B cell (primary cell): Measurements from ENCODE around the gene CCDC78. TPM values are rescaled to one million over a fixed set of nuclear protein-coding genes. Genes with fewer than 3 reads are reported as not detected.

ENCODE experiments used
- ATAC-seq: fragments of 200-7000 bp; cut with Tn5 transposase; one replicate; pipeline ENCODE4 v1.10.0; 2021; ENCODE audit warnings: low read depth, mild to moderate bottlenecking, moderate number of reproducible peaks, moderate library complexity
- CTCF ChIA-PET: fragments of 350-600 bp; sonication (Branson Sonifier 250); formaldehyde crosslinking; loops from one replicate; lab custom pipeline; 2021; ENCODE audit warnings: antibody characterized with exemption, inconsistent platforms; lab: Charles Lee
- POLR2A ChIA-PET: fragments of 350-600 bp; sonication (Branson Sonifier 250); formaldehyde crosslinking; loops from one replicate; lab custom pipeline; 2021; ENCODE audit warnings: antibody characterized with exemption; lab: Charles Lee
- DNase-seq: peaks from one replicate; pipeline ENCODE4 v3.0.0; 2013
- H2AFZ ChIP-seq: 2 replicates; pipeline ENCODE4 v1.6.1; 2012; ENCODE audit warnings: mild to moderate bottlenecking, low read depth, low read length; ENCODE audit not compliant: insufficient read depth, poor library complexity, severe bottlenecking
- H3K27ac ChIP-seq, 2 donors: 1 replicate in 1 of 2; 2 replicates in 1 of 2; pipeline ENCODE4 v1.5.1; 2012 to 2013; ENCODE audit warnings: low read length in 2 of 2, mild to moderate bottlenecking in 2 of 2, moderate library complexity in 1 of 2
- H3K27me3 ChIP-seq, 4 experiments: fragments of 200-600 bp in 1 of 4; sonication (generic) in 1 of 4; replicated peaks in 1 of 4; 1 replicate in 2 of 4; 2 replicates in 2 of 4; pipeline versions ENCODE4 v1.6.1 to v1.7.0; 2013 to 2016; ENCODE audit warnings: low read length in 3 of 4, mild to moderate bottlenecking in 2 of 4, mixed read lengths in 1 of 4, moderate library complexity in 1 of 4; ENCODE audit not compliant: insufficient read depth in 4 of 4, control insufficient read depth in 3 of 4; ENCODE audit errors: control extremely low read depth in 1 of 4
- H3K36me3 ChIP-seq, 2 experiments: replicated peaks in 1 of 2; 1 replicate in 1 of 2; 2 replicates in 1 of 2; pipeline versions ENCODE4 v1.6.1 to v1.7.1; 2013; ENCODE audit warnings: low read length in 1 of 2; ENCODE audit not compliant: insufficient read depth in 2 of 2, control insufficient read depth in 1 of 2; ENCODE audit errors: control extremely low read depth in 1 of 2, extremely low read depth in 1 of 2
- H3K4me1 ChIP-seq, 2 donors: fragments of 200-600 bp in 1 of 2; sonication (generic) in 1 of 2; 1 replicate in 1 of 2; 2 replicates in 1 of 2; pipeline versions ENCODE4 v1.5.1 to v1.6.1; 2013 to 2017; ENCODE audit warnings: low read length in 2 of 2; ENCODE audit not compliant: control insufficient read depth in 2 of 2, insufficient read depth in 2 of 2
- H3K4me2 ChIP-seq: replicated peaks from 2 replicates; pipeline ENCODE3; 2012; ENCODE audit warnings: mild to moderate bottlenecking, low read depth, low read length; ENCODE audit not compliant: poor library complexity, severe bottlenecking
- H3K4me3 ChIP-seq, 5 experiments: fragments of 200-600 bp in 1 of 5; sonication (generic) in 1 of 5; 1 replicate in 3 of 5; 2 replicates in 2 of 5; pipeline versions ENCODE4 v1.5.1 to v1.7.0; 2011 to 2016; ENCODE audit warnings: low read length in 4 of 5, mild to moderate bottlenecking in 4 of 5, low read depth in 2 of 5, control low read depth in 1 of 5, moderate library complexity in 1 of 5; ENCODE audit not compliant: insufficient read depth in 1 of 5; ENCODE audit errors: control extremely low read depth in 1 of 5, extremely low read depth in 1 of 5
- H3K79me2 ChIP-seq: fragments of 200-600 bp; sonication (generic); one replicate; pipeline ENCODE4 v1.6.0; 2016; ENCODE audit warnings: low read length; ENCODE audit not compliant: control insufficient read depth, insufficient read depth
- H3K9ac ChIP-seq: fragments of 200-600 bp; sonication (generic); 2 replicates; pipeline ENCODE4 v1.6.1; 2017; ENCODE audit warnings: mild to moderate bottlenecking, low read length, moderate library complexity
- H3K9me3 ChIP-seq, 3 donors: one replicate each; pipeline versions ENCODE4 v1.6.1 to v1.7.1; 2013; ENCODE audit warnings: low read length in 2 of 3; ENCODE audit not compliant: control insufficient read depth in 2 of 3, insufficient read depth in 1 of 3; ENCODE audit errors: control extremely low read depth in 1 of 3
- H4K20me1 ChIP-seq: 2 replicates; pipeline ENCODE4 v1.6.0; 2012; ENCODE audit warnings: mild to moderate bottlenecking, low read length; ENCODE audit not compliant: insufficient read depth, control insufficient read depth, poor library complexity, severe bottlenecking
- H3K27ac Mint-ChIP-seq: one replicate; pipeline ENCODE4 v1.8.0; 2021; ENCODE audit warnings: mixed read lengths
- H3K27me3 Mint-ChIP-seq: one replicate; pipeline ENCODE4 v1.8.0; 2021; ENCODE audit warnings: mixed read lengths
- H3K4me1 Mint-ChIP-seq: one replicate; pipeline ENCODE4 v1.8.0; 2021; ENCODE audit warnings: mixed read lengths
- H3K4me3 Mint-ChIP-seq: one replicate; pipeline ENCODE4 v1.8.0; 2021; ENCODE audit warnings: mixed read lengths
- H3K9me3 Mint-ChIP-seq: one replicate; pipeline ENCODE4 v1.8.0; 2022; ENCODE audit warnings: mixed read lengths; ENCODE audit not compliant: insufficient read depth
- EZH2 ChIP-seq: IDR thresholded peaks from 2 replicates; pipeline ENCODE4 v1.6.1; 2012; ENCODE audit warnings: borderline replicate concordance, low read depth, mild to moderate bottlenecking, moderate library complexity, low read length; ENCODE audit not compliant: insufficient read depth, poor library complexity, severe bottlenecking
- WGBS: methylation state at CpG from one replicate; pipeline ENCODE4 v1.1.5; 2013; ENCODE audit warnings: missing lambda C conversion rate; ENCODE audit not compliant: insufficient coverage; 5-methylcytosine and 5-hydroxymethylcytosine counted together
- intact Hi-C: fragments of 100-400 bp; cut with micrococcal nuclease; formaldehyde crosslinking; loops from one replicate; pipeline ENCODE4 v1.10.0; 2022
- polyA plus RNA-seq: library from polyadenylated mRNA; depleted of rRNA; stranded (reverse); fragments of >200 nt; gene quantifications from 2 replicates; pipeline ENCODE4 v1.2.3, GENCODE V29; 2012
- total RNA-seq, 2 donors: library from RNA; stranded (reverse); fragments of 120-200 nt in 1 of 2; gene quantifications; 1 replicate in 1 of 2; 2 replicates in 1 of 2; pipeline versions ENCODE4 v1.2.3 to v1.2.4, GENCODE V29; 2013 to 2022
- TF ChIP-seq, protein P1 (sequence below): fragments of 200-600 bp; IDR thresholded peaks from one replicate; pipeline ENCODE4 v1.8.0; 2022; ENCODE audit warnings: antibody characterized with exemption, mild to moderate bottlenecking

The CCDC78 gene
- total and polyA plus RNA-seq, 2 donors (not counting 1 experiment from before 2014, with no cell fraction given) = 11.8 to 34.2 TPM

DNA sequence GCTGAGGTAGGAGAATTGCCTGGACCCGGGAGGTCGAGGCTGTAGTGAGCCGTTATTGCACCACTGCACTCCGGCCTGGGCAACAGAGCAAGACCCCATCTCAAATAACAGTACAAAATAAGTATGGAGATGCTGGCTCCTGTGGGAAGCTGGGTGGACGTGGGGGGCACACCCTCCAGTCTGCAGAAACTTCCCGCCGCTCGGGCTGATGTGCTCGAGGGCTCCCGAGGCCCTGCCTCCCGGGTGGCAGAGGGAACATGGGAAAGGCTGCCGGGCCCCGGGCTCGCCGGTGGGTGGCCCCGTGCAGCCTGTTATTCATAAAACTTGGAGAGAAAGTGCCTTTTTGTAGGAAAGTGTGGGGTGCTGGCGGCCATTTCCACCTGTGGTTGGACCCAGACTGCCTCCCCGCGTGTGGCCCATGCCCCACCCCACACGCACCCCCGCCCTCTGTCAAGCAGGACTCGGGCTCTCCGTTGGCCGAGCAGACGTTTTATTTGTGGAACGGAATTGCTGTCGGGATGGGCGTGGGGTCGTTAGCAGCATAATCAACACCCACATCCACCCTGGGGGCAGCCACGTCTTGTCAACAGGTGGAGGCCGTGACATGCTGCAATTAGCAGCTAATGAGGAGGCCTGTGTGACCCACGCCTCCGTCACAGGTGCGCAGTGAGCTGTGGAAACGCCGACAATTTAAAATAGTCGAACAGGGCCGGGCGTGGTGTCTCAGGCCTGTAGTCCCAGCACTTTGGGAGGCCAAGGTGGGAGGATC is 21.9 kb upstream of the CCDC78 start:
- H3K27ac Mint-ChIP-seq = no peak overlapping the region
- whole genome bisulfite sequencing = 85% methylated on average over 32 of the region's 39 CpGs

DNA sequence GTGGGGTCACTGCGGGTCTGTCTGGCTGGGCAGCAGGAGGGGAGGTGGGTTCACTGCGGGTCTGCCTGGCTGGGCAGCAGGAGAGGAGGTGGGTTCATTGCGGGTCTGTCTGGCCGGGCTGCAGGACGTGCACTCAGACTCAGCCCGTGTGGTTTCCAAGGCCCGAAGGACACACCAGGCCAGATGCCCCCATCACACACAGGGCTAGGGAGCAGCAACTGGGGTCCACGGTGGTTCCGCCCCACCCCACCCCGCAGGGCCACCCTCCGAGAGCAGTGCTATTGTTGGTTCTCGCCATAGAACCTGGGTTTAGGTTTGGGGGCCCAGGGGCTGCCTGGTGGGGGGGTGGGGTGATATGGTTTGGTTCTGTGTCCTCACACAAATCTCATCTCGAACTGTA is 20.4 kb upstream of the CCDC78 start:
- H3K9me3 ChIP-seq = no peaks in the 10 kb centered on the region
- no peaks in the 10 kb centered on the region for H3K36me3 ChIP-seq
- H3K79me2 ChIP-seq = no peaks in the 10 kb centered on the region
- WGBS = 100% methylated on average over 7 of the region's 13 CpGs
- no peak for ATAC-seq
- no peaks in the 10 kb centered on the region for H3K4me1 ChIP-seq
- H3K4me3 ChIP-seq = no peak overlapping the region
- TF ChIP-seq, protein P1, sequence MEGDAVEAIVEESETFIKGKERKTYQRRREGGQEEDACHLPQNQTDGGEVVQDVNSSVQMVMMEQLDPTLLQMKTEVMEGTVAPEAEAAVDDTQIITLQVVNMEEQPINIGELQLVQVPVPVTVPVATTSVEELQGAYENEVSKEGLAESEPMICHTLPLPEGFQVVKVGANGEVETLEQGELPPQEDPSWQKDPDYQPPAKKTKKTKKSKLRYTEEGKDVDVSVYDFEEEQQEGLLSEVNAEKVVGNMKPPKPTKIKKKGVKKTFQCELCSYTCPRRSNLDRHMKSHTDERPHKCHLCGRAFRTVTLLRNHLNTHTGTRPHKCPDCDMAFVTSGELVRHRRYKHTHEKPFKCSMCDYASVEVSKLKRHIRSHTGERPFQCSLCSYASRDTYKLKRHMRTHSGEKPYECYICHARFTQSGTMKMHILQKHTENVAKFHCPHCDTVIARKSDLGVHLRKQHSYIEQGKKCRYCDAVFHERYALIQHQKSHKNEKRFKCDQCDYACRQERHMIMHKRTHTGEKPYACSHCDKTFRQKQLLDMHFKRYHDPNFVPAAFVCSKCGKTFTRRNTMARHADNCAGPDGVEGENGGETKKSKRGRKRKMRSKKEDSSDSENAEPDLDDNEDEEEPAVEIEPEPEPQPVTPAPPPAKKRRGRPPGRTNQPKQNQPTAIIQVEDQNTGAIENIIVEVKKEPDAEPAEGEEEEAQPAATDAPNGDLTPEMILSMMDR = no peak
- no peak for TF ChIP-seq EZH2
- Mint-ChIP-seq H3K9me3 (no peaks in the 10 kb centered on the region), H3K27me3 (no peaks in the 10 kb centered on the region), H3K27ac (no peak overlapping the region), H3K4me3 (no peak overlapping the region), H3K4me1 (no peaks in the 10 kb centered on the region)
- no peak overlapping the region for H3K4me2 ChIP-seq
- DNase-seq = no peak
- H3K27me3 ChIP-seq = no peaks in the 10 kb centered on the region
- no peak overlapping the region for H3K27ac ChIP-seq
- POLR2A ChIA-PET = no interaction called here
- intact Hi-C loops = no loop called here
- CTCF ChIA-PET = no interaction called here
- no peak overlapping the region for H3K9ac ChIP-seq
- H2AFZ ChIP-seq = no peak overlapping the region
- H4K20me1 ChIP-seq = no peaks in the 10 kb centered on the region

More for the DNA sequence above, 21.9 kb upstream of the CCDC78 start:
- no peak overlapping the region for H2AFZ ChIP-seq
- H3K27me3 ChIP-seq = no peaks in the 10 kb centered on the region
- no peaks in the 10 kb centered on the region for H4K20me1 ChIP-seq
- no peaks in the 10 kb centered on the region for H3K4me1 Mint-ChIP-seq
- DNase-seq (no peak), ATAC-seq (no peak)
- no peaks in the 10 kb centered on the region for H3K9me3 Mint-ChIP-seq
- H3K9ac ChIP-seq = no peak overlapping the region
- no peaks in the 10 kb centered on the region for H3K79me2 ChIP-seq
- no peak overlapping the region for H3K4me2 ChIP-seq
- no peaks in the 10 kb centered on the region for H3K36me3 ChIP-seq
- no peaks in the 10 kb centered on the region for H3K9me3 ChIP-seq
- no peak for TF ChIP-seq EZH2
- TF ChIP-seq, protein P1 = no peak
- no peak overlapping the region for H3K27ac ChIP-seq
- H3K4me1 ChIP-seq = no peaks in the 10 kb centered on the region
- no peak overlapping the region for H3K4me3 ChIP-seq
- ChIA-PET CTCF (no interaction called here), POLR2A (no interaction called here)
- intact Hi-C loops = no loop called here
- H3K27me3 Mint-ChIP-seq = no peaks in the 10 kb centered on the region
- H3K4me3 Mint-ChIP-seq = no peak overlapping the region
